HG02759 (cell line): ENCODE measurements around the gene POMGNT2.
"Not testable (repeated sequence)": the region's sequence is repeated elsewhere in the genome, so short reads cannot be mapped to it uniquely, and the experiment has no call there.

Source experiments
- ATAC-seq: cut with Tn5 transposase; IDR thresholded peaks from one replicate; pipeline ENCODE4 v1.9.1; 2021; ENCODE audit warnings: mild to moderate bottlenecking, moderate library complexity; ENCODE audit not compliant: unreplicated experiment

The POMGNT2 gene

GRCh38 chr3:43048470-43048869 is 57.4 kb downstream of the POMGNT2 start:
- ATAC-seq, result no peak

- no peak for ATAC-seq
These were observed 59.3 kb downstream of the POMGNT2 start for GRCh38 chr3:43046583-43046982.

- not testable (repeated sequence) for ATAC-seq
These were observed 60.8 kb downstream of the POMGNT2 start for GRCh38 chr3:43045079-43045478.

GRCh38 chr3:43043793-43044192 is 62.1 kb downstream of the POMGNT2 start:
- ATAC-seq, result no peak

- ATAC-seq, result no peak
These were observed 62.7 kb downstream of the POMGNT2 start for GRCh38 chr3:43043071-43043766.

GRCh38 chr3:43041517-43041916 is 64.4 kb downstream of the POMGNT2 start:
- ATAC-seq, result no peak

GRCh38 chr3:43038010-43038409 is 67.9 kb downstream of the POMGNT2 start:
- ATAC-seq, result peak; percentile 60

- ATAC-seq, result peak; percentile 54
These were observed 69.1 kb downstream of the POMGNT2 start for GRCh38 chr3:43036621-43037423.

- no peak for ATAC-seq
These were observed 70.0 kb downstream of the POMGNT2 start for GRCh38 chr3:43035801-43036365.

GRCh38 chr3:43034911-43035310 is 71.0 kb downstream of the POMGNT2 start:
- ATAC-seq, result no peak

- no peak for ATAC-seq
These were observed 71.7 kb downstream of the POMGNT2 start for GRCh38 chr3:43034200-43034599.

GRCh38 chr3:43032646-43033628 is 72.9 kb downstream of the POMGNT2 start:
- ATAC-seq, result no peak

GRCh38 chr3:43031889-43032545 is 73.9 kb downstream of the POMGNT2 start:
- no peak for ATAC-seq

GRCh38 chr3:43031485-43031884 is 74.4 kb downstream of the POMGNT2 start:
- no peak for ATAC-seq

- no peak for ATAC-seq
These were observed 75.5 kb downstream of the POMGNT2 start for GRCh38 chr3:43030162-43030935.
